ENCODE data around the gene OPN4. TPM values are rescaled to one million over a fixed set of nuclear protein-coding genes. Genes with fewer than 3 reads are reported as not detected.

The OPN4 gene
- total RNA-seq, 2 experiments from 2014 or later, result not detected

DNA sequence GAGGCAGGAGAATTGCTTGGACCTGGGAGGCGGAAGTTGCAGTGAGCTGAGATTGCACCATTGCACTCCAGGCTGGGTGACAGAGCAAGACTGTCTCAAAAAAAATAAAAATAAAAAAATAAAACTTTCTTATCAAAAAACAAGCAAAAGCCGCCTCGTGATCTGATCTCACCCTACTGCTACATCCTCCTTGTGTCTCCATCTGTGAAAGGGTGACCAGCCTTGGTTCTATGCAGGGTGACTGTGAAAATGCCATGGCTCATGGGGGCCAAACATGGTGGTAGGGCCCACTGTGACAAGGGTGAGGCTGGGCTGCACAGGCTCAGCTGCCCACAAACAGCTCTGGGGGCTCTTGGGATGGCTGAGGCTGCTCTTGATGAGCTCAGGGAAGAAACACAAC is 968 bp upstream of the OPN4 start:
- Mint-ChIP-seq H3K9me3 (no peaks in the 10 kb centered on the region), H3K27me3 (no peaks in the 10 kb centered on the region), H3K36me3 (ENCODE audit: low read depth) (no peaks in the 10 kb centered on the region), H3K4me1 (ENCODE audit: low read depth) (no peaks in the 10 kb centered on the region), H3K27ac (no peak overlapping the region), H3K4me3 (no peak overlapping the region)
- intact Hi-C loops (cut with micrococcal nuclease), result no loop called here
- TF ChIP-seq, protein P1, sequence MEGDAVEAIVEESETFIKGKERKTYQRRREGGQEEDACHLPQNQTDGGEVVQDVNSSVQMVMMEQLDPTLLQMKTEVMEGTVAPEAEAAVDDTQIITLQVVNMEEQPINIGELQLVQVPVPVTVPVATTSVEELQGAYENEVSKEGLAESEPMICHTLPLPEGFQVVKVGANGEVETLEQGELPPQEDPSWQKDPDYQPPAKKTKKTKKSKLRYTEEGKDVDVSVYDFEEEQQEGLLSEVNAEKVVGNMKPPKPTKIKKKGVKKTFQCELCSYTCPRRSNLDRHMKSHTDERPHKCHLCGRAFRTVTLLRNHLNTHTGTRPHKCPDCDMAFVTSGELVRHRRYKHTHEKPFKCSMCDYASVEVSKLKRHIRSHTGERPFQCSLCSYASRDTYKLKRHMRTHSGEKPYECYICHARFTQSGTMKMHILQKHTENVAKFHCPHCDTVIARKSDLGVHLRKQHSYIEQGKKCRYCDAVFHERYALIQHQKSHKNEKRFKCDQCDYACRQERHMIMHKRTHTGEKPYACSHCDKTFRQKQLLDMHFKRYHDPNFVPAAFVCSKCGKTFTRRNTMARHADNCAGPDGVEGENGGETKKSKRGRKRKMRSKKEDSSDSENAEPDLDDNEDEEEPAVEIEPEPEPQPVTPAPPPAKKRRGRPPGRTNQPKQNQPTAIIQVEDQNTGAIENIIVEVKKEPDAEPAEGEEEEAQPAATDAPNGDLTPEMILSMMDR (IDR thresholded peaks at IDR 0.05), result no peak
- CTCF ChIA-PET, result no interaction called here
- no peak for ATAC-seq
- POLR2A ChIA-PET, result interaction anchor here (0.5 kb wide), 1 partner anchor 27 kb away, joined by 3 read pairs; no protein-coding TSS in a partner anchor
- DNase-seq, result no peak

DNA sequence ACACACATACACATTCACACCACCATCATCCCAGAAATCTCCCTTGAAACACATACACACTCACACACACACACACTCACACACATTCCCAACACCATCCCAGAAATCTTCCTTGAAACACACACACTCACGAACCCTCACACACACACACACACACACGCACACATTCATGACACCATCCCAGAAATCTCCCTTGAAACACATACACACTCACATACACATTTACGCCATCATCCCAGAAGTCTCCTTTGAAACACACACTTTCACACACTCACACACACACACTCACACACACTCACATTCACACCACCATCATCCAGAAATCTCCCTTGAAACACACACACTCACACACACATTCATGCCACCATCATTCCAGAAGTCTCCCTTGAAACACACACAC is 360 bp upstream of the OPN4 start:
- POLR2A ChIA-PET, result no interaction called here
- H3K4me3 Mint-ChIP-seq, result no peak overlapping the region
- no peaks in the 10 kb centered on the region for H3K9me3 Mint-ChIP-seq
- no peak for DNase-seq
- no peak overlapping the region for H3K27ac Mint-ChIP-seq
- H3K27me3 Mint-ChIP-seq, result no peaks in the 10 kb centered on the region
- ATAC-seq, result no peak
- intact Hi-C loops (cut with micrococcal nuclease), result no loop called here
- H3K4me1 Mint-ChIP-seq (ENCODE audit: low read depth), result no peaks in the 10 kb centered on the region
- CTCF ChIA-PET, result no interaction called here
- TF ChIP-seq, protein P1 (IDR thresholded peaks at IDR 0.05), result no peak
- no peaks in the 10 kb centered on the region for H3K36me3 Mint-ChIP-seq (ENCODE audit: low read depth)

DNA sequence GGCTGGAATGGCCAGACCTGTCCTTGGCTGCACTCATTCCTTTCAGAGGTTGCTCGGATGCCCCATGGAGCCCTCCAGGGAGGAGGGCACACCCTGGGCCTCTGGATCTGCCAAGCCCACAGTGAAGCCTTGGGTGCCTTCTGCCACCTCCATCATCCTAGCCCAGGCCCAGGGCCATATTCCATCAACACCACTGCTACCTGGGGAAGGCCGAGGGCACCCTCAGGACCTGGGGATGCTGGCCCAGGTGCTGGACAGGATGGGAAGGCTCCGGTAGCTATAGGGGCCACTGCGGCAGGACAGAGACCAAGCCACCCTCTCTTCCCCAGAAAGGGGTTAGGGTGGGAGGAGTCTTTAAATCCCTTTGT is 810 bp downstream of the OPN4 start:
- CTCF ChIA-PET, result no interaction called here
- Mint-ChIP-seq H3K4me3 (no peak overlapping the region), H3K4me1 (ENCODE audit: low read depth) (no peaks in the 10 kb centered on the region), H3K27ac (no peak overlapping the region), H3K9me3 (no peaks in the 10 kb centered on the region), H3K36me3 (ENCODE audit: low read depth) (no peaks in the 10 kb centered on the region), H3K27me3 (no peaks in the 10 kb centered on the region)
- DNase-seq (no peak), ATAC-seq (no peak)
- intact Hi-C loops (cut with micrococcal nuclease), result no loop called here
- POLR2A ChIA-PET, result no interaction called here
- TF ChIP-seq, protein P1 (IDR thresholded peaks at IDR 0.05), result no peak

DNA sequence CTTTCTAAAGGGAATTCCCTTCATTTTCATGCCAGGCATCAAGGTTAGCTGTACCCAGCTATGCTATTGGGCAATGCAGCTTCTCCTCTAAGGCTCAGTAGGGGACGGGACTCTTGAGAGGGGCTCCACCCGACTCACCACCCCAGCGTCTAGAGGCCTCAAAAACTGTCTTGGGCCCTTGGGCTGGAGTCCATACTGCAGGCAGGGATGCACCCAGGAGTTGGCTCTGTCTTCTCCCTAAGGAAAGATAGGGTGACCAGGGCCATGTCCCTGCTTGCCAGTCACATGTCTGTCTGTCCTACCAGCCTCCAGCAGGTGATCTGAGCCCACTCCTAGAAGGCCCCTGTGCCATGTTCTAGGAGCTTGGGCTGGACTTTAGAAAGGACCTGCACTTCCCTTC is 1.2 kb downstream of the OPN4 start:
- Mint-ChIP-seq H3K36me3 (ENCODE audit: low read depth) (no peaks in the 10 kb centered on the region), H3K27me3 (no peaks in the 10 kb centered on the region), H3K9me3 (no peaks in the 10 kb centered on the region), H3K27ac (no peak overlapping the region), H3K4me3 (no peak overlapping the region), H3K4me1 (ENCODE audit: low read depth) (no peaks in the 10 kb centered on the region)
- POLR2A ChIA-PET, result no interaction called here
- CTCF ChIA-PET, result no interaction called here
- TF ChIP-seq, protein P1 (IDR thresholded peaks at IDR 0.05), result no peak
- DNase-seq, result no peak
- ATAC-seq, result no peak
- intact Hi-C loops (cut with micrococcal nuclease), result no loop called here

DNA sequence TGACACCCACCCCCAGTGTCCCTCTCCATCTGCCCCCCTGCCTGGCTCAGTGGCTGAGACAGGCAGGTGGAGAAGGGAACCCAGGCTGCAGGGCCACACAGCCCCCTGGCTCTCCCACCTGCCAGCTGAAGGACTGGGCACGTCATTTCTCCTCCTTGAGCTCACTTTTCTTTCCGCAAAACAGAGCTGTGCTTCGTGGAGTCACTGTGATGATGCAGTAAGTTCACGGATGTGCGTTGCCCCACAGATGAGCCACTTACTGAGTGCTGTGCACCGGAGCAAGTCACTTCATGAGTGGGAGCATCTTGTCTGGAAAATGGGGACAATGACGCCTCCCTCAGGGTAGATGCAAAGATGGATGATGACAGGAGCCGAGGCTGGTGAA is 2.7 kb downstream of the OPN4 start:
- POLR2A ChIA-PET, result no interaction called here
- CTCF ChIA-PET, result no interaction called here
- Mint-ChIP-seq H3K4me1 (ENCODE audit: low read depth) (no peaks in the 10 kb centered on the region), H3K27me3 (no peaks in the 10 kb centered on the region), H3K9me3 (no peaks in the 10 kb centered on the region), H3K27ac (no peak overlapping the region), H3K4me3 (no peak overlapping the region), H3K36me3 (ENCODE audit: low read depth) (no peaks in the 10 kb centered on the region)
- TF ChIP-seq, protein P1 (IDR thresholded peaks at IDR 0.05), result no peak
- intact Hi-C loops (cut with micrococcal nuclease), result no loop called here
- no peak for ATAC-seq
- no peak for DNase-seq
